Astrocyte of the spinal cord (primary cell): ENCODE measurements around the gene MCM9.

ENCODE experiments used
- DNase-seq: peaks from one replicate; pipeline ENCODE4 v3.0.0; 2011; ENCODE audit warnings: low read depth, low spot score
- H3K4me3 ChIP-seq: 2 replicates; pipeline ENCODE4 v1.5.1; 2011; ENCODE audit warnings: low read depth, mild to moderate bottlenecking, low read length, moderate library complexity
- in situ Hi-C: cut with HindIII; loops from 2 replicates; pipeline ENCODE4 v1.10.0; 2017; ENCODE audit warnings: low sequenced_read_pairs
- TF ChIP-seq, protein P1 (sequence below): IDR thresholded peaks from 2 replicates; pipeline ENCODE4 v1.5.1; 2012; ENCODE audit warnings: low read depth, mild to moderate bottlenecking, low read length, inconsistent platforms

The MCM9 gene

GRCh38 chr6:118923035-118923434 is 11.9 kb downstream of the MCM9 start:
- TF ChIP-seq, protein P1, sequence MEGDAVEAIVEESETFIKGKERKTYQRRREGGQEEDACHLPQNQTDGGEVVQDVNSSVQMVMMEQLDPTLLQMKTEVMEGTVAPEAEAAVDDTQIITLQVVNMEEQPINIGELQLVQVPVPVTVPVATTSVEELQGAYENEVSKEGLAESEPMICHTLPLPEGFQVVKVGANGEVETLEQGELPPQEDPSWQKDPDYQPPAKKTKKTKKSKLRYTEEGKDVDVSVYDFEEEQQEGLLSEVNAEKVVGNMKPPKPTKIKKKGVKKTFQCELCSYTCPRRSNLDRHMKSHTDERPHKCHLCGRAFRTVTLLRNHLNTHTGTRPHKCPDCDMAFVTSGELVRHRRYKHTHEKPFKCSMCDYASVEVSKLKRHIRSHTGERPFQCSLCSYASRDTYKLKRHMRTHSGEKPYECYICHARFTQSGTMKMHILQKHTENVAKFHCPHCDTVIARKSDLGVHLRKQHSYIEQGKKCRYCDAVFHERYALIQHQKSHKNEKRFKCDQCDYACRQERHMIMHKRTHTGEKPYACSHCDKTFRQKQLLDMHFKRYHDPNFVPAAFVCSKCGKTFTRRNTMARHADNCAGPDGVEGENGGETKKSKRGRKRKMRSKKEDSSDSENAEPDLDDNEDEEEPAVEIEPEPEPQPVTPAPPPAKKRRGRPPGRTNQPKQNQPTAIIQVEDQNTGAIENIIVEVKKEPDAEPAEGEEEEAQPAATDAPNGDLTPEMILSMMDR = no peak
- in situ Hi-C loops = no loop called here

GRCh38 chr6:118921084-118921483 is 13.9 kb downstream of the MCM9 start:
- no peak for DNase-seq
- H3K4me3 ChIP-seq = no peak overlapping the region
- TF ChIP-seq, protein P1 = no peak
- in situ Hi-C loops = no loop called here

More at GRCh38 chr6:118923035-118923434, 11.9 kb downstream of the MCM9 start:
- no peak overlapping the region for H3K4me3 ChIP-seq
- DNase-seq = no peak

DNA sequence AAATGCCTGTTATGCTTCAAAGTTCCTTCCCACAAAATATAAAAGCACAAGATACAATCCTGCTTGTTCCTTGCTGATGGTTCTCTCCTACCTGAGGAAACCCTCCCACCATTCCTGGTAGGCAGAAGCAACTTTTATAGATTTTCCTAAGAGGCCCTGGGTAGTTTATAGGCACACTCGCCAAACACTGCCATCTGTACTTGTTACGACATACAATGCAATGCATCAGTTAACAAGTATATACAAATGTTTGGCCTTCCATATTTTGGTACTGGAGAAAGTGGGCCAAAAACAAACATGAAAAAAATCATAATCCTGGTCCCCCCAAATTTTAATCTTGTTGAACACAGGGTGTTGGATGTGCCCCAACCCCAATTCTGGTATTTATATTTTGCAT is 16.6 kb downstream of the MCM9 start:
- in situ Hi-C loops = no loop called here
- TF ChIP-seq, protein P1 = no peak
- DNase-seq = no peak
- H3K4me3 ChIP-seq = no peak overlapping the region

DNA sequence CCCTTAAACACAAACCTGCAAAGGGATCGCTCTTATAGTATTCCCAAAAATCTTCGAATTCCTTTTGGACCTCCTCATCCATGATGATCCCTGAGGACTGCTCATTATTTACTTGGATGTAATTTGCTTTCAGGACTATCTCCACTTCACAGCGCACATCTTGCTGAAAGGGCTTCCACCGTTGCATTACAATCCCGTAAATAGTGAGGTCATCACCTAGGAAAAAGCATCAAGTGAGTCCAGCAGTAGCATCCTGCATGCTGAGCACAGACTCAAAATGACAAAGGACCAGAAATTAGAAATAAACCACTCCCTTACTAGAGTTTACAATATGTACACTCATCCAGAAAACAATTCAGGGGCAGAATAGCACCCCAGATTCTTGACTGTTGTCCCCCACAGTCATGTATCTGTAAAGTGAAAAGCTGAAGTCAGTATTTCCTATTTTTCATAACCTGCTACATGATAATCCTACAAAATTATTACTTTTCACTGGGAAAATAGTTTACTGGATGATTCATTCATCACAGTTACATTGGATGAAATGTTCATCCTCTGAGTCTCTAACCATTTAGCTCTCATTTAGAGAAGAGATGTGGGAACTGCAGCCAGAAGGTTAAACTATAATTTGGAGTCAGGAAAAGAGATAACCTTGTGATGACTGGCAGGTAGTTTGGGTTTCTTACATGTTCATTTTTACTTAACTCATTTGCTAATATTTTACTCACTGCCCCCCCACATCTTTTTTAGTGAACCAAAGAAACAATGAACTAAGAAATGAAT is 17.2 kb downstream of the MCM9 start:
- H3K4me3 ChIP-seq = no peak overlapping the region
- TF ChIP-seq, protein P1 = no peak
- in situ Hi-C loops = no loop called here
- no peak for DNase-seq

- in situ Hi-C loops = no loop called here
- no peak for DNase-seq
- TF ChIP-seq, protein P1 = no peak
Measured at GRCh38 chr6:118914598-118914997, 20.4 kb downstream of the MCM9 start.

DNA sequence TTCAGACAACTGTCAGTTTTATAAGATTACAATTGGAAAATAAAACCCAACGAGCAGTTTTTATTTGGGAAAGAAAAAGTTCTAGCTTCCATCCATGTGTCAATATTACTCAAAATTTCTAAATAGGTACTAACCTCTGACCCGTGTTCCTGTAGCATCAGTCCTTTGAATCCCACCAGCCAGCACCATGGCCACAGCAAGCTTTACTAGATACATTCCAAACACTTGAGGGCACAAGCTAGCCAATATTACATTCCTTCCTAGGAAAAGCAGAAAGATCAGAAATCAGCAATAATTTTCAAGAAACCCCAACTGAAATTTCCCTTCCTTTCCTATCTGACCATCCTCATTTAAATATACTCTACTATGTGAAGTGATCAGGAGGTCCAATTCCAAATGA is 21.8 kb downstream of the MCM9 start:
- in situ Hi-C loops = no loop called here
- DNase-seq = no peak
- no peak overlapping the region for H3K4me3 ChIP-seq
- TF ChIP-seq, protein P1 = no peak

More at GRCh38 chr6:118914598-118914997, 20.4 kb downstream of the MCM9 start:
- no peak overlapping the region for H3K4me3 ChIP-seq

GRCh38 chr6:118912646-118913045 is 22.3 kb downstream of the MCM9 start:
- in situ Hi-C loops = no loop called here
- no peak for DNase-seq
- TF ChIP-seq, protein P1 = no peak
- no peak overlapping the region for H3K4me3 ChIP-seq
